GM12878 (cell line): ENCODE data around the gene KCNK1. TPM values are rescaled to one million over a fixed set of nuclear protein-coding genes. Genes with fewer than 3 reads are reported as not detected.
A peak's percentile ranks its signal among the peaks of the same experiment; 100 is the strongest.

Experiments
- ATAC-seq: fragments of 200-7000 bp; cut with Tn5 transposase; 3 replicates; pipeline ENCODE4 v1.9.1; 2020; ENCODE audit warnings: mild to moderate bottlenecking, moderate library complexity
- BruUV-seq: library from RNA; stranded (reverse); fragments of 400-500 nt; replicated peaks from 2 replicates; lab custom pipeline; 2021; lab: Mats Ljungman, UMichigan
- CTCF ChIA-PET: fragments of 300-600 bp; sonication (Branson Sonifier 250); formaldehyde crosslinking; extraction: SDS; loops from one replicate; lab custom pipeline; 2021; ENCODE audit warnings: inconsistent platforms; lab: Yijun Ruan, JAX
- POLR2A ChIA-PET: fragments of 350-600 bp; formaldehyde crosslinking; extraction: SDS; loops from one replicate; lab custom pipeline; 2021; ENCODE audit warnings: inconsistent platforms; lab: Charles Lee
- RAD21 ChIA-PET: fragments of 300-600 bp; sonication (Branson Sonifier 250); formaldehyde crosslinking; loops from one replicate; lab custom pipeline; 2023; ENCODE audit warnings: antibody characterized with exemption; ENCODE audit not compliant: unreplicated experiment; lab: Charles Lee
- SMC1A ChIA-PET: fragments of 300-600 bp; sonication (Branson Sonifier 250); formaldehyde crosslinking; loops from one replicate; lab custom pipeline; 2023; ENCODE audit not compliant: unreplicated experiment, uncharacterized antibody; lab: Charles Lee
- DNase-seq: peaks from one replicate; pipeline ENCODE4 v3.0.0-alpha.2; 2011; ENCODE audit warnings: low read depth, low spot score
- FAIRE-seq: peaks from 3 replicates; lab custom pipeline; 2011; peaks lifted over from hg19 to GRCh38; lab: Jason Lieb, UNC
- H2AFZ ChIP-seq: 2 replicates; pipeline ENCODE4 v1.6.0; 2011; ENCODE audit warnings: low read depth, low read length, control low read depth; ENCODE audit not compliant: control insufficient read depth
- H3K27ac ChIP-seq: 2 replicates; pipeline ENCODE4 v1.5.1; 2011; ENCODE audit warnings: control low read depth; ENCODE audit not compliant: control insufficient read depth, insufficient read depth
- H3K27me3 ChIP-seq, 2 experiments: replicated peaks in 1 of 2; 2 replicates each; pipeline versions ENCODE4 v1.6.0 to v1.6.1; 2011; ENCODE audit warnings: low read length in 1 of 2; ENCODE audit not compliant: control insufficient read depth in 2 of 2, insufficient read depth in 2 of 2
- H3K36me3 ChIP-seq, 2 experiments: 2 replicates each; pipeline ENCODE4 v1.5.1; 2011; ENCODE audit warnings: low read length in 1 of 2; ENCODE audit not compliant: control insufficient read depth in 2 of 2, insufficient read depth in 2 of 2
- H3K4me1 ChIP-seq: 2 replicates; pipeline ENCODE4 v1.6.1; 2011; ENCODE audit warnings: mild to moderate bottlenecking, low read length, moderate library complexity, mixed read lengths; ENCODE audit not compliant: control insufficient read depth, insufficient read depth
- H3K4me2 ChIP-seq: 2 replicates; pipeline ENCODE4 v1.6.0; 2011; ENCODE audit warnings: control low read depth; ENCODE audit not compliant: control insufficient read depth, insufficient read depth
- H3K4me3 ChIP-seq: fragments of 200-600 bp; sonication (generic); 2 replicates; pipeline ENCODE4 v1.5.1; 2016
- H3K79me2 ChIP-seq: 2 replicates; pipeline ENCODE4 v1.6.0; 2011; ENCODE audit warnings: low read length; ENCODE audit not compliant: control insufficient read depth, insufficient read depth
- H3K9ac ChIP-seq: 2 replicates; pipeline ENCODE4 v1.8.0; 2011; ENCODE audit warnings: low read length, control low read depth, mixed read lengths; ENCODE audit not compliant: control insufficient read depth, insufficient read depth
- H3K9me3 ChIP-seq: replicated peaks from 3 replicates; pipeline ENCODE4 v1.5.1; 2011; ENCODE audit warnings: mild to moderate bottlenecking, low read length; ENCODE audit not compliant: control insufficient read depth, insufficient read depth
- H4K20me1 ChIP-seq: 2 replicates; pipeline ENCODE4 v1.6.0; 2011; ENCODE audit not compliant: control insufficient read depth, insufficient read depth
- ASH2L ChIP-seq: fragments of 300-600, 200-600 bp; sonication (generic); IDR thresholded peaks from 2 replicates; pipeline ENCODE4 v1.6.1; 2017; ENCODE audit warnings: low read depth, mild to moderate bottlenecking, borderline replicate concordance
- GATAD2B ChIP-seq: fragments of 450-650 bp; conservative IDR thresholded peaks from 2 replicates; pipeline ENCODE4 v1.6.1; 2017; ENCODE audit warnings: low read depth, mild to moderate bottlenecking, moderate library complexity
- HDGF ChIP-seq: fragments of 450-650 bp; IDR thresholded peaks from 2 replicates; pipeline ENCODE4 v1.6.1; 2016; ENCODE audit warnings: antibody characterized with exemption
- IKZF2 ChIP-seq, 2 experiments: fragments of 450-650 bp; IDR thresholded peaks; 2 replicates each; pipeline ENCODE4 v1.6.1; 2017; ENCODE audit warnings: mild to moderate bottlenecking in 2 of 2, moderate library complexity in 2 of 2
- IRF4 ChIP-seq: IDR thresholded peaks from 2 replicates; pipeline ENCODE4 v1.6.1; 2011; ENCODE audit warnings: low read depth, low read length
- KLF5 ChIP-seq: fragments of 450-650 bp; IDR thresholded peaks from 2 replicates; pipeline ENCODE4 v1.6.1; 2014; ENCODE audit warnings: mild to moderate bottlenecking; ENCODE audit not compliant: partially characterized antibody
- NR2F1 ChIP-seq: fragments of 450-650 bp; conservative IDR thresholded peaks from 2 replicates; pipeline ENCODE4 v1.6.1; 2017; ENCODE audit warnings: mild to moderate bottlenecking
- PAX5 ChIP-seq: IDR thresholded peaks from 2 replicates; pipeline ENCODE4 v1.6.1; 2011; ENCODE audit warnings: low read depth, low read length, borderline replicate concordance
- POU2F2 ChIP-seq: IDR thresholded peaks from 3 replicates; pipeline ENCODE4 v1.6.1; 2011; ENCODE audit warnings: low read depth, mild to moderate bottlenecking, low read length, borderline replicate concordance
- SMAD5 ChIP-seq: IDR thresholded peaks from 2 replicates; pipeline ENCODE4 v1.6.1; 2016; ENCODE audit warnings: antibody characterized with exemption, low read depth
- SMC3 ChIP-seq: IDR thresholded peaks from 2 replicates; pipeline ENCODE4 v1.6.1; 2011; ENCODE audit warnings: low read length, improper control_type of control experiment, borderline replicate concordance
- TAF1 ChIP-seq: IDR thresholded peaks from 2 replicates; pipeline ENCODE4 v1.6.1; 2011; ENCODE audit warnings: mild to moderate bottlenecking, low read depth, low read length, borderline replicate concordance
- TCF3 ChIP-seq: IDR thresholded peaks from 2 replicates; pipeline ENCODE4 v1.6.1; 2012; ENCODE audit warnings: low read depth, mild to moderate bottlenecking, low read length, borderline replicate concordance; ENCODE audit not compliant: insufficient read depth
- ZSCAN29 ChIP-seq: fragments of 450-650 bp; IDR thresholded peaks from 2 replicates; pipeline ENCODE4 v1.6.1; 2017; ENCODE audit warnings: mild to moderate bottlenecking, moderate library complexity
- WGBS: methylation state at CpG from one replicate; pipeline ENCODE4 v1.1.6; 2016; ENCODE audit warnings: low lambda C conversion rate; ENCODE audit not compliant: insufficient replicate concordance, insufficient coverage; ENCODE audit errors: missing lambda C conversion rate; 5-methylcytosine and 5-hydroxymethylcytosine counted together
- in situ Hi-C: fragments of 300-500 bp; cut with MboI; formaldehyde crosslinking; loops from 9 replicates; pipeline ENCODE4 v1.14.3; 2018; ENCODE audit warnings: mixed read lengths
- intact Hi-C: fragments of 100-400 bp; cut with micrococcal nuclease; formaldehyde crosslinking; loops from one replicate; pipeline ENCODE4 v1.14.2; 2022; ENCODE audit not compliant: unreplicated experiment
- polyA plus RNA-seq, 11 experiments: library from polyadenylated mRNA; depleted of rRNA in 4 of 11; unstranded in 6 of 11; stranded (reverse) in 5 of 11; fragments of >200 nt; fragmentation: Nextera tagmentation in 4 of 11; fragmentation: Illumina TruSeq in 1 of 11; extraction: Ambion mirVana in 4 of 11; extraction: Trizol in 1 of 11; gene quantifications; 1 replicate in 1 of 11; 2 replicates in 10 of 11; pipeline versions ENCODE4 v1.2.1 to v1.2.3, GENCODE V29; 2011 to 2016; ENCODE audit warnings: inconsistent platforms in 2 of 11, missing spikeins in 2 of 11, low read depth in 1 of 11
- total RNA-seq, 4 experiments: library from RNA; depleted of rRNA in 3 of 4; stranded (reverse); fragments of >200 nt in 3 of 4; fragmentation: Illumina TruSeq in 1 of 4; extraction: Trizol in 1 of 4; gene quantifications; 2 replicates each; pipeline versions ENCODE4 v1.2.1 to v1.2.3, GENCODE V29; 2013 to 2021
- TF ChIP-seq, protein P1 (sequence below): IDR thresholded peaks from 2 replicates; pipeline ENCODE4 v1.6.1; 2012; ENCODE audit warnings: low read length, inconsistent platforms
- TF ChIP-seq, protein P2 (sequence below): fragments of 450-650 bp; IDR thresholded peaks from 2 replicates; pipeline ENCODE4 v1.6.1; 2016; ENCODE audit warnings: mild to moderate bottlenecking
- TF ChIP-seq, protein P3 (sequence below): fragments of 450-650 bp; IDR thresholded peaks from 2 replicates; pipeline ENCODE4 v1.6.1; 2014; ENCODE audit warnings: mild to moderate bottlenecking

KCNK1 gene
- total and polyA plus RNA-seq, 10 of the 15 experiments (the other 5 are each of a cell fraction or from before 2014, with no cell fraction given) = 9.4 to 27.6 (median 15.1) TPM

DNA sequence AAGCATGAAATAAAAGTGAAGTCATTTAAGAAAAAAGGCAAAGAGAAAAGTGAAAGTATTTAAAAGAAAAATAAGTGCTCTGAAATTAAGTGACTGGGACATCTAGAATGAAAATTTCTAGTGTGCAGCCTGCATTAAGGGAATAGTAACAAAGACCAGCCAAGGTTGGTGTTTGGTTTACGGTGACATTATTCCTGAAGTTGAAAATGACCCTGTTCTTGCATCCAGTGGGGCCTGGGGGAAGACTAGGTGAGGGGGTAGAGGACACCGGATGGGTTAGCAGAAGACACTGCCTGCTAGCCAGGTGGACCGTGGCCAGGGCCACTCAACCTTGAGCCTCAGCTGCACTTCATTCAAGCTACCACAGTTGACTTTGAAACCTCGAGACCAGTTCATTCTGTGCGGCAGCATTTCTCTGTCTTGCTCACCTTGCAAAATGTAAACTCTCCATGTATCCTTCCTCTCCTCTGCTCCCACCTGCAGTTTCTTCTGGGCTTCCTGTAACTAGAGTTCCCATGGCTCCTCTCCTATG is 14.3 kb upstream of the KCNK1 start (continued):
- 0 out of 4 replicates have a peak, but pooled peaks of 1 of the 2 experiments have one; percentile 11 for TF ChIP-seq IKZF2 (IDR thresholded peaks at IDR 0.05)
- TF ChIP-seq TAF1 = 0 out of 2 replicates have a peak, but pooled peaks have one; percentile 24
- 0 out of 3 replicates have a peak, but pooled peaks have one; percentile 26 for TF ChIP-seq POU2F2
- TF ChIP-seq PAX5 = peak; percentile 81; the same call in 1 of the 2 replicates
- TF ChIP-seq HDGF = peak; percentile 17; the same call in 1 of the 2 replicates
- peak; percentile 68 for TF ChIP-seq TCF3
- TF ChIP-seq ASH2L = no peak
- peak; percentile 40; the same call in 1 of the 2 replicates for TF ChIP-seq IRF4
- TF ChIP-seq, all 136 proteins: peak for 18

DNA sequence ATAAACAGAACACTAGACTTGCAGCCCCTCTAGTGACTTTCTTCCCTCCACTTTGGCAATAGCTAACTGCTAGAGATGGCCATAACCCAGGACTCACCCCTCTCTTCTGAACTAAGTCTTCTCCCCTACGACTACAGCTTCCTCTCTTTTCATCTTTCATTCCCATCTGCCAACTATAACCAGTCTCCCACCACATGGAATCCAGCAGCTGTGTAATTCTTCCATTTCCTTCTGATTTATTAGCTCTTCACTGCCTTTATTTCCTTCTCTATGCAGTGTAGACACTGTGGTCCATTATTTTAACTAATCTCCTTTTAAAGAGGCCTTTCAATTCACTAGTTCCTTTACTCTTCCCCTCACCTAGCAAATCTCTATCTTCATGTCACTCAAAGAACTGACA is 13.4 kb upstream of the KCNK1 start:
- H4K20me1 ChIP-seq = no peaks in the 10 kb centered on the region
- H3K27ac ChIP-seq = peak overlapping the region; percentile 96
- POLR2A ChIA-PET = interaction anchor here (0.9 to 5.3 kb wide), 6 partner anchors 10 to 94 kb away, joined by 3 to 27 read pairs (median 12); partner anchors contain the start of gene KCNK1
- SMC1A ChIA-PET = interaction anchor here (1.0 to 7.1 kb wide), 15 partner anchors 9 to 160 kb away, joined by 3 to 39 read pairs (median 6); partner anchors contain the start of gene KCNK1
- no peaks in the 10 kb centered on the region for H3K36me3 ChIP-seq
- H2AFZ ChIP-seq = peak overlapping the region; percentile 1; the same call in 1 of the 2 replicates
- DNase-seq (no peak), ATAC-seq (no peak), FAIRE-seq (no peak)
- CTCF ChIA-PET = interaction anchor here (0.8 to 5.6 kb wide), 5 partner anchors 10 to 160 kb away, joined by 3 to 24 read pairs (median 6); partner anchors contain the start of gene KCNK1
- peaks cover 30% of the 10 kb centered on the region for H3K4me1 ChIP-seq
- no peaks in the 10 kb centered on the region for H3K27me3 ChIP-seq
- in situ Hi-C loops (no loop called here), intact Hi-C loops (no loop called here)
- H3K79me2 ChIP-seq = no peaks in the 10 kb centered on the region
- H3K9ac ChIP-seq = no peak overlapping the region; the same call in 1 of the 2 replicates
- WGBS = 0% methylated on average over 1 of the region's 1 CpG
- H3K4me2 ChIP-seq = peak overlapping the region; percentile 96
- no TSS peak for BruUV-seq
- RAD21 ChIA-PET = interaction anchor here (1.0 to 6.0 kb wide), 10 partner anchors 8 to 160 kb away, joined by 3 to 69 read pairs (median 6); partner anchors contain the start of gene KCNK1
- no peak overlapping the region for H3K4me3 ChIP-seq
- no peaks in the 10 kb centered on the region; the same call in 2 of the 3 replicates for H3K9me3 ChIP-seq
- TF ChIP-seq, protein P1, sequence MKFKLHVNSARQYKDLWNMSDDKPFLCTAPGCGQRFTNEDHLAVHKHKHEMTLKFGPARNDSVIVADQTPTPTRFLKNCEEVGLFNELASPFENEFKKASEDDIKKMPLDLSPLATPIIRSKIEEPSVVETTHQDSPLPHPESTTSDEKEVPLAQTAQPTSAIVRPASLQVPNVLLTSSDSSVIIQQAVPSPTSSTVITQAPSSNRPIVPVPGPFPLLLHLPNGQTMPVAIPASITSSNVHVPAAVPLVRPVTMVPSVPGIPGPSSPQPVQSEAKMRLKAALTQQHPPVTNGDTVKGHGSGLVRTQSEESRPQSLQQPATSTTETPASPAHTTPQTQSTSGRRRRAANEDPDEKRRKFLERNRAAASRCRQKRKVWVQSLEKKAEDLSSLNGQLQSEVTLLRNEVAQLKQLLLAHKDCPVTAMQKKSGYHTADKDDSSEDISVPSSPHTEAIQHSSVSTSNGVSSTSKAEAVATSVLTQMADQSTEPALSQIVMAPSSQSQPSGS = no peak
- TF ChIP-seq NR2F1 (no peak), ZSCAN29 (no peak), GATAD2B (no peak), KLF5 (no peak), SMC3 (no peak), SMAD5 (no peak)
- TF ChIP-seq, protein P2, sequence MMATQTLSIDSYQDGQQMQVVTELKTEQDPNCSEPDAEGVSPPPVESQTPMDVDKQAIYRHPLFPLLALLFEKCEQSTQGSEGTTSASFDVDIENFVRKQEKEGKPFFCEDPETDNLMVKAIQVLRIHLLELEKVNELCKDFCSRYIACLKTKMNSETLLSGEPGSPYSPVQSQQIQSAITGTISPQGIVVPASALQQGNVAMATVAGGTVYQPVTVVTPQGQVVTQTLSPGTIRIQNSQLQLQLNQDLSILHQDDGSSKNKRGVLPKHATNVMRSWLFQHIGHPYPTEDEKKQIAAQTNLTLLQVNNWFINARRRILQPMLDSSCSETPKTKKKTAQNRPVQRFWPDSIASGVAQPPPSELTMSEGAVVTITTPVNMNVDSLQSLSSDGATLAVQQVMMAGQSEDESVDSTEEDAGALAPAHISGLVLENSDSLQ = no peak
- TF ChIP-seq, protein P3, sequence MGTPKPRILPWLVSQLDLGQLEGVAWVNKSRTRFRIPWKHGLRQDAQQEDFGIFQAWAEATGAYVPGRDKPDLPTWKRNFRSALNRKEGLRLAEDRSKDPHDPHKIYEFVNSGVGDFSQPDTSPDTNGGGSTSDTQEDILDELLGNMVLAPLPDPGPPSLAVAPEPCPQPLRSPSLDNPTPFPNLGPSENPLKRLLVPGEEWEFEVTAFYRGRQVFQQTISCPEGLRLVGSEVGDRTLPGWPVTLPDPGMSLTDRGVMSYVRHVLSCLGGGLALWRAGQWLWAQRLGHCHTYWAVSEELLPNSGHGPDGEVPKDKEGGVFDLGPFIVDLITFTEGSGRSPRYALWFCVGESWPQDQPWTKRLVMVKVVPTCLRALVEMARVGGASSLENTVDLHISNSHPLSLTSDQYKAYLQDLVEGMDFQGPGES = no peak
